ENCODE measurements around the gene HNRNPLL. TPM values are rescaled to one million over a fixed set of nuclear protein-coding genes. Genes with fewer than 3 reads are reported as not detected.
"Not testable (repeated sequence)": the region's sequence is repeated elsewhere in the genome, so short reads cannot be mapped to it uniquely, and the experiment has no call there.

HNRNPLL gene
- total RNA-seq: 100 to 1,000 TPM in 1 of 2 donors, 10 to 100 TPM in 1; 84.9 to 122 TPM

GRCh38 chr2:38602732-38603401 is at the start of gene HNRNPLL:
Gene HNRNPLL (minus strand): TSS chr2:38602928. CDS start chr2:38602626, 302 bp downstream.
- Mint-ChIP-seq H3K27me3 (no peaks in the 10 kb centered on the region), H3K4me1 (peaks cover 16% of the 10 kb centered on the region), H3K36me3 (ENCODE audit: low read depth) (peaks cover 51% of the 10 kb centered on the region), H3K4me3 (peak within 1 kb of the TSS; percentile 84), H3K27ac (peak within 1 kb of the TSS; percentile 94), H3K9me3 (no peaks in the 10 kb centered on the region)
- peak; percentile 86 for ATAC-seq (replicated peaks)

GRCh38 chr2:38650717-38651116 is 48.0 kb upstream of the HNRNPLL start:
- Mint-ChIP-seq H3K27ac (no peak overlapping the region), H3K9me3 (peaks cover 10% of the 10 kb centered on the region), H3K4me1 (peaks cover 32% of the 10 kb centered on the region), H3K4me3 (no peak overlapping the region), H3K36me3 (ENCODE audit: low read depth) (no peaks in the 10 kb centered on the region), H3K27me3 (no peaks in the 10 kb centered on the region)
- ATAC-seq (replicated peaks): no peak

- Mint-ChIP-seq H3K27ac (no peak overlapping the region), H3K9me3 (peaks cover 7% of the 10 kb centered on the region), H3K36me3 (ENCODE audit: low read depth) (no peaks in the 10 kb centered on the region), H3K4me3 (no peak overlapping the region), H3K27me3 (no peaks in the 10 kb centered on the region), H3K4me1 (peaks cover 25% of the 10 kb centered on the region)
- ATAC-seq (replicated peaks): no peak
These were observed 47.3 kb upstream of the HNRNPLL start for GRCh38 chr2:38650012-38650411.

DNA sequence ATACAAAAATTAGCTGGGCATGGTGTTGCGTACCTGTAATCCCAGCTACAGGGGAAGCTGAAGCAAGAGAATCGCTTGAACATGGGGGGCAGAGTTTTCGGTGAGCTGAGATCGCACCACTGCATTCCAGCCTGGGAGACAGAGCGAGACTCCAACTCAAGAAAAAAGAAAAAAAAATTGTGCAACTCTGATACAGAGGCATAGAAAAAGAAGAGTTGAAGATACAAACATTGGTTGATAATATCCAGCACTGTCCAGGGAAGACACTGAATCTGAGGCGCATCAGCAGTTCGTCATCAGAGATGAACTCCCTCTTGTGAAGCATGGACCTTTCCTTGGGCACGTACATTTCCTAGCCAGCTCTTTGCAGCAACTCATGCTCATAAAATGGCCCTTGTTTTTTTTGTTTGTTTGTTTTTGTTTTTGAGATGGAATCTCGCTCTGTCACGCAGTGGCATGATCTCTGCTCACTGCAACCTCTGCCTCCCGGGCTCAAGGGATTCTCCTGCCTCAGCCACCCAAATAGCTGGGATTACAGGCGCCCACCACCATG is 46.5 kb upstream of the HNRNPLL start:
- no peaks in the 10 kb centered on the region for H3K27me3 Mint-ChIP-seq
- no peak for ATAC-seq (replicated peaks)
- no peak overlapping the region for H3K4me3 Mint-ChIP-seq
- peaks cover 7% of the 10 kb centered on the region for H3K9me3 Mint-ChIP-seq
- no peak overlapping the region for H3K27ac Mint-ChIP-seq
- peaks cover 19% of the 10 kb centered on the region for H3K4me1 Mint-ChIP-seq
- H3K36me3 Mint-ChIP-seq (ENCODE audit: low read depth): no peaks in the 10 kb centered on the region

DNA sequence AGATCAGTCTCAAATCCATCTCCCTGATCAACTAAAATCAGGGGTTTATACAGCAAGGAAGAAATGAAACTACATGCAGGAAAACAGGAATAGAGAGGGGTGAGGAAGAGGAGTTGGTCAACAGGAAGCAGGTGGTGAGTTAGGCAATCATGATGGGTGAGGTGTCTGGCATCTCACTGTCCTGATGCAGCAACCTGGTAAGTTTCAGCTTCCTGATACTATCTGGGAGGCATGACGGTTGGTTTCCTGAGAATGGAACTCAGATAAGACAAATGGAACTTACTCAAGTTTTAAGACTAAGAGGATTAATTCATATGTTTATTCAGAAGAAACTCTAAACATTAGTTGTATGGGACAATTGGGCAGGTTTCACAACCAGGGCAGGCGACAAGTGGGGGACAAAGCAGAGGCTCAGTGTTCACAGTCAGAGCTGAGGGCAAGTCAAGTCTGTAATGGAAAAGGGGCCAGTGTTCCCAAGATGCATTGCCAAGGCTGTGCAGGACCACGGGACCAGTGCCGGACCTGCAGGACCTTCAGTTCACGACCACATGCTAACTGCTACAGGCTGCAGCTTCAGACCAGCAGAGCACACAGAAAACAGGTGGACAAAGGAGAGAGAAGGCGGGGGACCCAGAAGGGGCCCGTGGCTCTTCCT is 45.5 kb upstream of the HNRNPLL start:
- peak; percentile 23 for ATAC-seq (replicated peaks)
- Mint-ChIP-seq H3K4me1 (peaks cover 24% of the 10 kb centered on the region), H3K9me3 (peaks cover 7% of the 10 kb centered on the region), H3K4me3 (peak overlapping the region; percentile 56), H3K27ac (peak overlapping the region; percentile 83), H3K36me3 (ENCODE audit: low read depth) (no peaks in the 10 kb centered on the region), H3K27me3 (no peaks in the 10 kb centered on the region)

DNA sequence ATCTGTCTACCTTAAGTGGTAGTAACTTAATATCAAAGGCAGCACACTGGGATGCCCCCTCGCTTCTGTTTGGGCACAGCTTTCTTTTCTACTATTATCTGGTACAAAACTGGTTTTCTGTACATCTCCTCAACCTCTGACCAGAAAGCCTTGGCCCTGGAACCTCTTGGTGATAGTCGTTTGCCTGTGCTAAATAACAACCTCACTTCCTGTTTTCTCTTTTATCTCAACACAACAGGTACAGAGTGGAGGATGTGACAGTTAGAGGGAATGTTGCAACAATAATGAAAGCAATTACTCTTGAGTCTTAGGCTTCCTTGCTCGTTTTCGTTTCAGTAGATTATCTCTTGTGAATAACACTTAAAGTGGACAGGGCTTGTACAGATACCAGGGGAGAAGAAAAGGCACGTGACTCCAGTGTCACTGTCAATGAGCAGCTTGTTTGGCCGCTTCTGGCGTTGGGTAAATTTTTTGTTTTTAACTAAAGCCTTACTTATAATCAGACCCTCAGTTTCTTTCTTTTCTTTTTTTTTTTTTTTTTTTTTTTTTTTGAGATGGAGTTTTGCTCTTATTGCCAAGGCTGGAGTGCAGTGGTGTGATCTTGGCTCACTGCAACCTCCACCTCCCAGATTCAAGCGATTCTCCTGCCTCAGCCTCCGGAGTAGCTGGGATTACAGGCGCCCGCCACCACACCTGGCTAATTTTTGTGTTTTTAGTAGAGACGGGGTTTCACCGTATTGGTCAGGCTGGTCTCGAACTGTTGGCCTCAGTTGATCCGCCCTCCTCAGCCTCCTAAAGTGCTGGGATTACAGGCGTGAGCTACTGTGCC is 41.2 kb upstream of the HNRNPLL start:
- not testable (repeated sequence) for H3K36me3 Mint-ChIP-seq (ENCODE audit: low read depth); H3K27me3 Mint-ChIP-seq; H3K9me3 Mint-ChIP-seq
- Mint-ChIP-seq H3K27ac (peak overlapping the region; percentile 67), H3K4me1 (peaks cover 18% of the 10 kb centered on the region), H3K4me3 (peak overlapping the region; percentile 64)
- ATAC-seq (replicated peaks): peak; percentile 65

GRCh38 chr2:38643021-38643671 is 40.4 kb upstream of the HNRNPLL start:
- Mint-ChIP-seq H3K9me3 (peaks cover 5% of the 10 kb centered on the region), H3K4me1 (peaks cover 13% of the 10 kb centered on the region), H3K4me3 (peak overlapping the region; percentile 64), H3K36me3 (ENCODE audit: low read depth) (no peaks in the 10 kb centered on the region), H3K27ac (peak overlapping the region; percentile 67), H3K27me3 (no peaks in the 10 kb centered on the region)
- no peak for ATAC-seq (replicated peaks)

DNA sequence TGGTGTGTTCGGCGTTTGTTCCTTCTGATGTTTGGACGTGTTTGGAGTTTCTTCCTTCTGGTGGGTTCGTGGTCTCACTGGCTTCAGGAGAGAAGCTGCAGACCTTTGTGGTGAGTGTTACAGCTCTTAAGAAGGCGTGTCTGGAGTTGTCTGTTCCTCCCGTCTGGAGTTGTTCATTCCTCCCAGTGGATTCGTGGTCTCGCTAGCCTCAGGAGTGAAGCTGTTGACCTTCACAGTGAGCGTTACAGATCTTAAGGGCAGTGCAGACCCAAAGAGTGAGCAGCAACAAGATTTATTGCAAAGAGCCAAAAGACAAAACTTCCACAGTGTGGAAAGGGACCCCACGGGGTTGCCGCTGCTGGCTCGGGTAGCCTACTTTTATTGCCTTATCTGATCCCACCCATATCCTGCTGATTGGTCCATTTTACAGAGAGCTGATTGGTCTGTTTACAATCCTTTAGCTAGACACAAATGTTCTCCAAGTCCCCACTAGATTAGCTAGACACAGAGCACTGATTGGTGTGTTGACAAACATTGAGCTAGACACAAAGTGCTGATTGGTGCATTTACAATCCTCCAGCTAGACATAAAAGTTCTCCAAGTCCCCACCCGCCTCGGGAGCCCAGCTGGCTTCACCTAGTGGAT is 39.8 kb upstream of the HNRNPLL start:
- not testable (repeated sequence) for H3K9me3 Mint-ChIP-seq, H3K4me1 Mint-ChIP-seq

DNA sequence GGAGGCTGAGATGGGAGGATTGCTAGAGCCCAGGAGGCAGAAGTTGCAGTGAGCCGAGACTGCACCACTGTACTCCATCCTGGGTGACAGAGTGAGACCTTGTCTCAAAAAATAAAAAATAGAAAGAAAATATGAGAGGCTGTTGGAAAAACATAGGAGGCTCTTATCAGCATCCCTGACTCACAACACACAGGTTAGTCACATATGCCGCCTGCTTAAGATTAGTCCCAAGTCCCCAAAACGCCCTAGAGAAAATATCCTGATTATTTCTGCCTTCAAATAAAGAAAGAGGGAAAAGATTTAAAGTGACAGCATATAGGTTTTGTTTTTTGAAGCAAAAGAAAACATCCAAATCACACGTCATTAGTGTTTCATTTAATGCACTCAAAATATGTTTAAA is 33.3 kb upstream of the HNRNPLL start:
- Mint-ChIP-seq H3K27me3 (no peaks in the 10 kb centered on the region), H3K9me3 (no peaks in the 10 kb centered on the region), H3K36me3 (ENCODE audit: low read depth) (no peaks in the 10 kb centered on the region), H3K4me1 (peaks cover 13% of the 10 kb centered on the region), H3K27ac (no peak overlapping the region), H3K4me3 (no peak overlapping the region)
- no peak for ATAC-seq (replicated peaks)

More for the DNA sequence above, 39.8 kb upstream of the HNRNPLL start:
- H3K4me3 Mint-ChIP-seq; H3K36me3 Mint-ChIP-seq (ENCODE audit: low read depth); ATAC-seq (replicated peaks); H3K27ac Mint-ChIP-seq; H3K27me3 Mint-ChIP-seq: not testable (repeated sequence)

DNA sequence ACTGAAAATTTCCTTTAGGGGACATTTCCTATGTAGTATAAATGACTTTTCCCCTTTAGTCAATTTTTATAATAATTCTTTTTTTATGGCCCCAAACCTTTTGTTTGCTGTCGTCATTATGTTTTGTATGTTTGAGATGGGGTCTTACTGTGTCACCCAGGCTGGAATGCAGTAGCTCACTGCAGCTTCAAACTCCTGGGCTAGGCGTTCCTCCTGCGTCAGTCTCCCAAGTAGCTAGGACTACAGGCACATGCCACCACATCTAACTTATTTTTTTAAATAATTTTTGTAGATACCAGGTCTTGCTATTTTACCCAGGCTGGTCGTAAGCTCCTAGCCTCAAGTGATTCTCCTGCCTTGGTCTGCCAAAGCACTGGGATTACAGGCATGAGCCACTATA is 32.4 kb upstream of the HNRNPLL start:
- no peak for ATAC-seq (replicated peaks)
- no peaks in the 10 kb centered on the region for H3K36me3 Mint-ChIP-seq (ENCODE audit: low read depth)
- H3K27me3 Mint-ChIP-seq: no peaks in the 10 kb centered on the region
- H3K4me1 Mint-ChIP-seq: peaks cover 13% of the 10 kb centered on the region
- H3K27ac Mint-ChIP-seq: no peak overlapping the region
- no peaks in the 10 kb centered on the region for H3K9me3 Mint-ChIP-seq
- no peak overlapping the region for H3K4me3 Mint-ChIP-seq

DNA sequence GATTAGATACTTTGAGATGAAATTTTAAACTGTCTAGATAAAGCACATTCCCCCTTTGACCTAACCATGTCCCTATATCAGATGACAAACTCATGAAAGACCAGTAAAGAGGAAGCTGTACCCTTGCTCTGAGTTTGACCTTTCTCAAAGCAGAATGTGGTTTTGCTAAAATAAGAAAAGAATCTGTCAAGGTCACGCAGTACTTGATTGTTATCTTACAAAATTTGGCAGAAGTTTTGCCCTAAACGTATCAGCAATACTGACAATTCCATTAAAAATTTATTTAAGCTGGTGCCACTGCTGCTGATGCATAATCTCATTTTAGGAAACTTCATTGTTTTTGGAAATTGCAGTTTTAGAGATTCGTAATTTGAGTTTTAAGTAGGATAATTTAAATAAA is 32.0 kb upstream of the HNRNPLL start:
- Mint-ChIP-seq H3K4me1 (peaks cover 17% of the 10 kb centered on the region), H3K27ac (no peak overlapping the region), H3K27me3 (no peaks in the 10 kb centered on the region), H3K36me3 (ENCODE audit: low read depth) (no peaks in the 10 kb centered on the region), H3K9me3 (no peaks in the 10 kb centered on the region), H3K4me3 (no peak overlapping the region)
- peak; percentile 48 for ATAC-seq (replicated peaks)

- Mint-ChIP-seq H3K9me3 (no peaks in the 10 kb centered on the region), H3K4me3 (no peak overlapping the region), H3K36me3 (ENCODE audit: low read depth) (no peaks in the 10 kb centered on the region), H3K4me1 (peaks cover 17% of the 10 kb centered on the region), H3K27me3 (no peaks in the 10 kb centered on the region), H3K27ac (no peak overlapping the region)
- no peak for ATAC-seq (replicated peaks)
These were observed 31.2 kb upstream of the HNRNPLL start for GRCh38 chr2:38633895-38634294.

GRCh38 chr2:38632980-38633379 is 30.3 kb upstream of the HNRNPLL start:
- H3K36me3 Mint-ChIP-seq (ENCODE audit: low read depth): no peaks in the 10 kb centered on the region
- H3K4me1 Mint-ChIP-seq: peaks cover 17% of the 10 kb centered on the region
- H3K27ac Mint-ChIP-seq: no peak overlapping the region
- no peaks in the 10 kb centered on the region for H3K9me3 Mint-ChIP-seq
- H3K27me3 Mint-ChIP-seq: no peaks in the 10 kb centered on the region
- H3K4me3 Mint-ChIP-seq: no peak overlapping the region
- no peak for ATAC-seq (replicated peaks)

DNA sequence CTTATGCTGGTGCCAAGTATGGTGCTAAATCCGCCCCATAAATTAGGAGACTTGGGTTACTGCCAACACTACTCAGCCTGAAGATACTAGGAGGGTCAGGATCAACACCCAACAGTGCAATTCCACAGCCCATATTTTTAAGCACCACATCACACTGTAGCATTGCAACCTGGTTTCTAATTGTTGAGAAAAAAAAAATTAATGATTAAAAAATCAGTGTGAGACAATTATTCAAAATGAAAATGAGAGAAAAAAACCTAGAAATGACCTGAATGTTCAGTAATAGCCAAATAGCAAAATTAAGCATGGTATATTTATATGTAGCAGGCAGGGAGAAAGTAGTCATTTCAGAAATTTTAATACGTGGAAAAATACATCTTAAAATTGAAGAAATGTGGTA is 29.2 kb upstream of the HNRNPLL start:
- H3K27me3 Mint-ChIP-seq: no peaks in the 10 kb centered on the region

More for the DNA sequence above, 29.2 kb upstream of the HNRNPLL start:
- ATAC-seq (replicated peaks): no peak
- H3K4me3 Mint-ChIP-seq: no peak overlapping the region
- peaks cover 20% of the 10 kb centered on the region for H3K4me1 Mint-ChIP-seq
- H3K9me3 Mint-ChIP-seq: no peaks in the 10 kb centered on the region
- no peaks in the 10 kb centered on the region for H3K36me3 Mint-ChIP-seq (ENCODE audit: low read depth)
- H3K27ac Mint-ChIP-seq: no peak overlapping the region
